ENCODE measurements around the gene UGT1A4. TPM values are rescaled to one million over a fixed set of nuclear protein-coding genes. Genes with fewer than 3 reads are reported as not detected.

The UGT1A4 gene
- total RNA-seq, 4 donors from 2014 or later, result not detected

DNA sequence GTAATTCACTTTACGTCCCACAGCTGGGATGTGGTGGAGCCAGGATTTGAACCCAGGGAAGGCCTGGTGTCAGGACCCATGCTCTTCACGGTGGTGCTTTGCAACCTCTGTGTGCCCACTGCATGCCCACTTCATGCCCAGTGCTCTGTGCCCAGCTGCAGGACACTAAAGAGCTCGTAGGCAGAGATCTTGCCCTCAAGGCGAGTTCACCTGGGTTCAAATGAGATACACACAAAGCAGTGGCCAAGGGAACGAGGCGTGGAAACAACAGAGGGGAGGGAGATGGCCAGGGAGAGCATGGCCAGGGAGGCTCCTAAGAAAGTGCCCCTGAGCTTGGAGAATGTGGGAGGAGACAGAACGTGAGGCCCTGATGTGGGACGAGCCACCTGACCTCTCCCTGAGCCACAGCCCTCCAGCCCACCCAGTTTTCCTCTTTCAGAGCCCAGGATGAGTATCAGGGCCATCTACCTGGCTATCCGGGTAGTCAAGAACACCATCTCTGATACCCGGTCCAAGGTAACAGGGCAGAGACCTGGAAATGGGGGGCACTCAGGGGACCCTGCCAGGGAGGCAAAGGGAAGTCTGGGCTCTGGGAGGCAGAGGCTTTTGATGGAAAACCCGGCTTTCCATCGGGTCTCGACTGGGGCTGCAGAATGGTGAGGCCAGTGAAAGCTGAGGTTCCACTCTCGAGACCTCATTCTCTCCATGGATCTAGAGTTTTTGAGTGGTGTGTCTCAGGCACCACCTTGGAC is 80.0 kb downstream of the UGT1A4 start:
- DNase-seq (ENCODE audit: low spot score), result no peak
- TF ChIP-seq, protein P1, sequence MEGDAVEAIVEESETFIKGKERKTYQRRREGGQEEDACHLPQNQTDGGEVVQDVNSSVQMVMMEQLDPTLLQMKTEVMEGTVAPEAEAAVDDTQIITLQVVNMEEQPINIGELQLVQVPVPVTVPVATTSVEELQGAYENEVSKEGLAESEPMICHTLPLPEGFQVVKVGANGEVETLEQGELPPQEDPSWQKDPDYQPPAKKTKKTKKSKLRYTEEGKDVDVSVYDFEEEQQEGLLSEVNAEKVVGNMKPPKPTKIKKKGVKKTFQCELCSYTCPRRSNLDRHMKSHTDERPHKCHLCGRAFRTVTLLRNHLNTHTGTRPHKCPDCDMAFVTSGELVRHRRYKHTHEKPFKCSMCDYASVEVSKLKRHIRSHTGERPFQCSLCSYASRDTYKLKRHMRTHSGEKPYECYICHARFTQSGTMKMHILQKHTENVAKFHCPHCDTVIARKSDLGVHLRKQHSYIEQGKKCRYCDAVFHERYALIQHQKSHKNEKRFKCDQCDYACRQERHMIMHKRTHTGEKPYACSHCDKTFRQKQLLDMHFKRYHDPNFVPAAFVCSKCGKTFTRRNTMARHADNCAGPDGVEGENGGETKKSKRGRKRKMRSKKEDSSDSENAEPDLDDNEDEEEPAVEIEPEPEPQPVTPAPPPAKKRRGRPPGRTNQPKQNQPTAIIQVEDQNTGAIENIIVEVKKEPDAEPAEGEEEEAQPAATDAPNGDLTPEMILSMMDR (IDR thresholded peaks at IDR 0.05), result no peak
- ATAC-seq (ENCODE audit: low FRiP score), result no peak

DNA sequence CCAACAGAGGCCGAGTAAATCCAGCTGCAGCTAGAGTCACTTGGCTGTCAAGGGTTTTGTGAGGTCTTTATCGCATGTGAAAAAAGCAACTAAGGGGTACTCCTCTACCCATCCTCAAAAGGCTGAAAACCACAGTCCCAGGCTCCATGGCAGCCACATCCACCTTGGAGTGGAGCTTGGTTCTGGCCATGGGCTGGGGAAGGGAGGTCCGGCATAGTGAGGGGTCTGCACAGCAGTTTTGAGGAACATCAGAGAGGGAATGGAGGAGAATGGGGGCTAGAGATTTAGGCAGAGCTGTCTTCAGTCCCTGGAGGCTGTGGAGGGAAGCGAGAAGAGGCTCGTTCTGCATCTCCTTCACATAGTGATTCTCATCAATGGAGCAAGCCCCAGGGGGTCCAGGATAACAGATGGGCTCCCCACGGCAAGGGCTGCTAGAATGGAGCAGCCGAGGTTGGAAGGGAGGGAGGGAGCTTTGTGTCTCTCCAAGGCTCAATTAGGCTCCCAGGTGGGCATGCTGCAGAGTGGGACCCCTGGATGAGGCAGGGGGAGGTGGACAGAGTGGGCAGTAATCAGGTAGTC is 80.6 kb downstream of the UGT1A4 start:
- ATAC-seq (ENCODE audit: low FRiP score) (no peak), DNase-seq (ENCODE audit: low spot score) (no peak)
- TF ChIP-seq, protein P1 (IDR thresholded peaks at IDR 0.05), result no peak

DNA sequence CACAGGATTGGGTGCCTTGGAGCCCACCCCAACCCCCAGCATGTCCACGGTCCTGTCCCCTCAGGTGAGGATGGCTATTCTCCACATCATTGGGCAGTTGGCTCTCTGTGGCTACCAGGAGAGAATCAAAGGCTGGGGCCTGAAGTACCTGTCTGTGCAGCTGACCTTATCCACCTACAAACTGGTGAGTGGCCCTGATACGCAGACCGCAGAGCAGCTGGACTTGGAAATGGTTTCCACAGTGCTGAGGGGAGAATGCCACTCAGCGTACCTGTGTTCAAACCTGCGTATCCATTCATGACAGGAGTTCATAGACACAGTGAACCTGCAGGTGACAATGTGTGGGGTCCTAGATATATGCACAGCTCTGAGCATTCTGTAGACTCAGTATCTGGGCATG is 81.2 kb downstream of the UGT1A4 start:
- TF ChIP-seq, protein P1 (IDR thresholded peaks at IDR 0.05), result no peak
- DNase-seq (ENCODE audit: low spot score) (no peak), ATAC-seq (ENCODE audit: low FRiP score) (no peak)

DNA sequence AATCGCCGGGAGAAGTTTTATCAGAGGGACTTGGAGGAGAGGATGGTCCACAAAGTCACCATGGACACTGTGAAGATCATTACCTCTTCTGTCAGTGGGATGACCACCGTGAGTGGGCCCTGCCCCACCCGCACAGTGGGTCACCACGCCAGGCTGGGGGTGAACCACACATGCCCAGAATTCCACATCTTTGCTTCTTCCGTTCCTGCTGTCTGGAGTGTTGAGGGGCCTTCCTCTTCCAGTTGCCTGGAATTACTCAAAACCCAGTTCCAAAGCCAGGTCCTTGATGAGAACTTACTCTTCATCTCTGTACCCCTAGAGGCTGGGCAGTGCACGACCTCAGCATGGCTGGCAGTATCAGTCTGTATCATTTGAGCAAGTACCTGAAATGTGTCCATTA is 81.7 kb downstream of the UGT1A4 start:
- ATAC-seq (ENCODE audit: low FRiP score) (no peak), DNase-seq (ENCODE audit: low spot score) (no peak)

DNA sequence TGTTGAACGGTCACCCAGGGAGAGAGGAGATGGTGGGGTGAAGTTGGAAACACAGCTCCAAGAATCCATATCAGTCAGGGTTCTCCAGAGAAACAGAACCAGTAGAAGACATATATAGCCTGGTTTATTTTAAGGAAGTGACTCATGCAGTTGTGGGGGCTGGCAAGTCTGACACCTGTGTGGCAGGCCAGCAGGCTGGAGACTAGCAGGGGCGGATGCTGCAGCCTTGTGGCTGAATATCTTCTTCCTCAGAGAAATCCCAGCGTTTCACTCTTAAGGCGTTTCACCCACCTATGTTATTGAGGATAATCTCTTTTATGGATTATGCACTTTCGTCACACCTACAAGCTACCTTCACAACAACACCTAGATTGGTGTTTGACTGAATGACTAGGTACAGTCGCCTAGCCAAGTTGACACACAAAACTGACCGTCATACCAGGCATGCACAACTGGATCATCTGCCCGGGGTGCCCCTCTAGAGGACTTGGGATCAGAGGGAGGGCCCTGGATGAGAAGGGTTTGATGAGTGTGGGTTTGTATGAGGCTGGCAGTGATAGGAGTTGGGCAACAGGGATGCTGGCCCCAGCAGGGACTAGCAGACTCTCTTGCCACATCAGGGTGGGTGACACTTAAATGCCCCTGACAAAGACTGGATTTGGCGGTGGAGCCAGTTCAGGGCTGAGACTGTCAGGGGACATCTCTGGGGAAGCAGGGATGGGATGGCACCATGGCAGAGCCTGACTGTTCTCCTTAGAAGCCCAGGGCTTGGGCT is 83.0 kb downstream of the UGT1A4 start:
- DNase-seq (ENCODE audit: low spot score) (no peak), ATAC-seq (ENCODE audit: low FRiP score) (no peak)
- TF ChIP-seq, protein P1 (IDR thresholded peaks at IDR 0.05), result no peak

More for the DNA sequence above, 81.7 kb downstream of the UGT1A4 start:
- TF ChIP-seq, protein P1 (IDR thresholded peaks at IDR 0.05), result no peak

DNA sequence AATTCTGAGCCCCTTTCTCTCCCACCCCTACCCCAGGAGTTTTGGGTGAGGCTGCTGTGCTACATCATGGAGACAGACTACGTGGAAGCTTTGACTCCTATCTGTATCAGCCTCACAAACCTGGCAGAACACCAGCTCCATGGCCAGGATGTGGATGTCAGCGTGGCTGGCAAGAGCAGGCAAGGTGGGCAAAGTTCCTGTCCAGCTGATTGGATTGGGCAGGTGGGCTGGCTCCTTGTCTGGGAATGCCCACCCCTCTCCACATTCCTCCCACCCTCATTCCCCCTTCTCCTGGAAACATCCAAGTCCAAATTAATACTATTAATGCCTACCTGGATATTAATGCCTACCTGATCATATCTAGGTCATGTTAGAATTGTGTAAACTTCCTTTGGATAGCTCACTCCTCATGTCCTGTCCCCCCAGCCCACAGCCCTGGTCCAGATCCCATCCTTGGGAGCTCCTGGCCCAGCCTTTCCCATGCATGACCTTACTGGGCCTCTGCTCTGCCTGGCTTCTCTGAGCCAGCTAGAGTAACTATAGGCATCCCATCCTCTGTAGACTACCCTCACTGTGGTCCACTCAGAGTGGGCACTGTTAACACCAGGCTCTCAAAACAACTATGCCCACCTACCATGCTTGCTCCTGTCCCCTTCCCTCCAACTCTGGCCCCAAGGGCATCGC is 83.7 kb downstream of the UGT1A4 start:
- no peak for ATAC-seq (ENCODE audit: low FRiP score)
- TF ChIP-seq, protein P1 (IDR thresholded peaks at IDR 0.05), result no peak
- no peak for DNase-seq (ENCODE audit: low spot score)
